ENCODE measurements around the gene SIGMAR1. TPM values are rescaled to one million over a fixed set of nuclear protein-coding genes. Genes with fewer than 3 reads are reported as not detected.

SIGMAR1 gene
- total and polyA plus RNA-seq, 4 donors, result 116 to 210 (median 178) TPM

- H3K36me3 ChIP-seq (ENCODE audit: control insufficient read depth in 4 of 4, insufficient read depth in 3 of 4, low read depth in 1 of 4, low read length in 3 of 4), result no peaks in the 10 kb centered on the region
- H3K27me3 ChIP-seq (ENCODE audit: control insufficient read depth in 4 of 4, insufficient read depth in 4 of 4, low read length in 3 of 4), result peaks cover 0 to 2% (median 0%) of the 10 kb centered on the region in 4 donors
- peak overlapping the region; percentile 9 to 56 (median 31) for H3K4me3 ChIP-seq (ENCODE audit: low read depth in 1 of 3, low read length in 3 of 3)
- TF ChIP-seq NR2F2 (IDR thresholded peaks at IDR 0.05), result no peak
- TF ChIP-seq, protein P1, sequence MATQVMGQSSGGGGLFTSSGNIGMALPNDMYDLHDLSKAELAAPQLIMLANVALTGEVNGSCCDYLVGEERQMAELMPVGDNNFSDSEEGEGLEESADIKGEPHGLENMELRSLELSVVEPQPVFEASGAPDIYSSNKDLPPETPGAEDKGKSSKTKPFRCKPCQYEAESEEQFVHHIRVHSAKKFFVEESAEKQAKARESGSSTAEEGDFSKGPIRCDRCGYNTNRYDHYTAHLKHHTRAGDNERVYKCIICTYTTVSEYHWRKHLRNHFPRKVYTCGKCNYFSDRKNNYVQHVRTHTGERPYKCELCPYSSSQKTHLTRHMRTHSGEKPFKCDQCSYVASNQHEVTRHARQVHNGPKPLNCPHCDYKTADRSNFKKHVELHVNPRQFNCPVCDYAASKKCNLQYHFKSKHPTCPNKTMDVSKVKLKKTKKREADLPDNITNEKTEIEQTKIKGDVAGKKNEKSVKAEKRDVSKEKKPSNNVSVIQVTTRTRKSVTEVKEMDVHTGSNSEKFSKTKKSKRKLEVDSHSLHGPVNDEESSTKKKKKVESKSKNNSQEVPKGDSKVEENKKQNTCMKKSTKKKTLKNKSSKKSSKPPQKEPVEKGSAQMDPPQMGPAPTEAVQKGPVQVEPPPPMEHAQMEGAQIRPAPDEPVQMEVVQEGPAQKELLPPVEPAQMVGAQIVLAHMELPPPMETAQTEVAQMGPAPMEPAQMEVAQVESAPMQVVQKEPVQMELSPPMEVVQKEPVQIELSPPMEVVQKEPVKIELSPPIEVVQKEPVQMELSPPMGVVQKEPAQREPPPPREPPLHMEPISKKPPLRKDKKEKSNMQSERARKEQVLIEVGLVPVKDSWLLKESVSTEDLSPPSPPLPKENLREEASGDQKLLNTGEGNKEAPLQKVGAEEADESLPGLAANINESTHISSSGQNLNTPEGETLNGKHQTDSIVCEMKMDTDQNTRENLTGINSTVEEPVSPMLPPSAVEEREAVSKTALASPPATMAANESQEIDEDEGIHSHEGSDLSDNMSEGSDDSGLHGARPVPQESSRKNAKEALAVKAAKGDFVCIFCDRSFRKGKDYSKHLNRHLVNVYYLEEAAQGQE (IDR thresholded peaks at IDR 0.05), result no peak
- TF ChIP-seq GABPA (IDR thresholded peaks at IDR 0.05 in 1 of 2, conservative IDR thresholded peaks at IDR 0.05 in 1 of 2), result no peak
- no peak for TF ChIP-seq FOXA1 (IDR thresholded peaks at IDR 0.05)
- TF ChIP-seq TAF1 (conservative IDR thresholded peaks at IDR 0.05), result no peak
- no peak for TF ChIP-seq EGR1 (IDR thresholded peaks at IDR 0.05; ENCODE audit: low read depth in 2 of 2)
- TF ChIP-seq YY1 (IDR thresholded peaks at IDR 0.05), result no peak
- TF ChIP-seq, protein P2, sequence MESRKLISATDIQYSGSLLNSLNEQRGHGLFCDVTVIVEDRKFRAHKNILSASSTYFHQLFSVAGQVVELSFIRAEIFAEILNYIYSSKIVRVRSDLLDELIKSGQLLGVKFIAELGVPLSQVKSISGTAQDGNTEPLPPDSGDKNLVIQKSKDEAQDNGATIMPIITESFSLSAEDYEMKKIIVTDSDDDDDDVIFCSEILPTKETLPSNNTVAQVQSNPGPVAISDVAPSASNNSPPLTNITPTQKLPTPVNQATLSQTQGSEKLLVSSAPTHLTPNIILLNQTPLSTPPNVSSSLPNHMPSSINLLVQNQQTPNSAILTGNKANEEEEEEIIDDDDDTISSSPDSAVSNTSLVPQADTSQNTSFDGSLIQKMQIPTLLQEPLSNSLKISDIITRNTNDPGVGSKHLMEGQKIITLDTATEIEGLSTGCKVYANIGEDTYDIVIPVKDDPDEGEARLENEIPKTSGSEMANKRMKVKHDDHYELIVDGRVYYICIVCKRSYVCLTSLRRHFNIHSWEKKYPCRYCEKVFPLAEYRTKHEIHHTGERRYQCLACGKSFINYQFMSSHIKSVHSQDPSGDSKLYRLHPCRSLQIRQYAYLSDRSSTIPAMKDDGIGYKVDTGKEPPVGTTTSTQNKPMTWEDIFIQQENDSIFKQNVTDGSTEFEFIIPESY (IDR thresholded peaks at IDR 0.05), result no peak
- TF ChIP-seq ATF3 (IDR thresholded peaks at IDR 0.05), result no peak
- TF ChIP-seq FOXA2 (IDR thresholded peaks at IDR 0.05), result no peak
- no peak for TF ChIP-seq HNF4G (IDR thresholded peaks at IDR 0.05)
- H3K9ac ChIP-seq (ENCODE audit: low read depth in 1 of 2, low read length in 2 of 2), result no peak overlapping the region
- DNase-seq (ENCODE audit: low spot score), result no peak
- H3K27ac ChIP-seq (ENCODE audit: low read depth in 1 of 2, low read length in 2 of 2), result no peak overlapping the region
- 8% methylated on average over 86 of the region's 86 CpGs for WGBS
- H3K4me1 ChIP-seq (ENCODE audit: control insufficient read depth in 4 of 4, insufficient read depth in 4 of 4, low read length in 3 of 4), result peaks cover 22 to 57% (median 40%) of the 10 kb centered on the region in 4 donors
- H3K9me3 ChIP-seq (ENCODE audit: control insufficient read depth in 4 of 4, low read length in 3 of 4), result no peaks in the 10 kb centered on the region
These were observed 48.6 kb downstream of the SIGMAR1 start for GRCh38 chr9:34588671-34589635.

GRCh38 chr9:34587271-34587670 lies 50.3 kb downstream of the SIGMAR1 start:
- peaks cover 13 to 51% (median 30%) of the 10 kb centered on the region in 4 donors for H3K4me1 ChIP-seq (ENCODE audit: control insufficient read depth in 4 of 4, insufficient read depth in 4 of 4, low read length in 3 of 4)
- no peak for DNase-seq (ENCODE audit: low spot score)
- WGBS, result 69% methylated on average over 2 of the region's 2 CpGs
- H3K9ac ChIP-seq (ENCODE audit: low read depth in 1 of 2, low read length in 2 of 2), result no peak overlapping the region
- no peaks in the 10 kb centered on the region for H3K9me3 ChIP-seq (ENCODE audit: control insufficient read depth in 4 of 4, low read length in 3 of 4)
- no peaks in the 10 kb centered on the region for H3K36me3 ChIP-seq (ENCODE audit: control insufficient read depth in 4 of 4, insufficient read depth in 3 of 4, low read depth in 1 of 4, low read length in 3 of 4)
- no peak overlapping the region for H3K4me3 ChIP-seq (ENCODE audit: low read depth in 1 of 3, low read length in 3 of 3)
- no peak for TF ChIP-seq RXRA (IDR thresholded peaks at IDR 0.05)
- TF ChIP-seq, protein P3, sequence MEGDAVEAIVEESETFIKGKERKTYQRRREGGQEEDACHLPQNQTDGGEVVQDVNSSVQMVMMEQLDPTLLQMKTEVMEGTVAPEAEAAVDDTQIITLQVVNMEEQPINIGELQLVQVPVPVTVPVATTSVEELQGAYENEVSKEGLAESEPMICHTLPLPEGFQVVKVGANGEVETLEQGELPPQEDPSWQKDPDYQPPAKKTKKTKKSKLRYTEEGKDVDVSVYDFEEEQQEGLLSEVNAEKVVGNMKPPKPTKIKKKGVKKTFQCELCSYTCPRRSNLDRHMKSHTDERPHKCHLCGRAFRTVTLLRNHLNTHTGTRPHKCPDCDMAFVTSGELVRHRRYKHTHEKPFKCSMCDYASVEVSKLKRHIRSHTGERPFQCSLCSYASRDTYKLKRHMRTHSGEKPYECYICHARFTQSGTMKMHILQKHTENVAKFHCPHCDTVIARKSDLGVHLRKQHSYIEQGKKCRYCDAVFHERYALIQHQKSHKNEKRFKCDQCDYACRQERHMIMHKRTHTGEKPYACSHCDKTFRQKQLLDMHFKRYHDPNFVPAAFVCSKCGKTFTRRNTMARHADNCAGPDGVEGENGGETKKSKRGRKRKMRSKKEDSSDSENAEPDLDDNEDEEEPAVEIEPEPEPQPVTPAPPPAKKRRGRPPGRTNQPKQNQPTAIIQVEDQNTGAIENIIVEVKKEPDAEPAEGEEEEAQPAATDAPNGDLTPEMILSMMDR (IDR thresholded peaks at IDR 0.05; ENCODE audit: low read depth, low read length, missing input control), result no peak
- no peak overlapping the region for H3K27ac ChIP-seq (ENCODE audit: low read depth in 1 of 2, low read length in 2 of 2)
- H3K27me3 ChIP-seq (ENCODE audit: control insufficient read depth in 4 of 4, insufficient read depth in 4 of 4, low read length in 3 of 4), result peaks cover 0 to 2% (median 0%) of the 10 kb centered on the region in 4 donors

Measured in liver (tissue), 9 donors.